ENCODE data around the gene DBNDD1.

The DBNDD1 gene

GRCh38 chr16:90004577-90004976 lies 14.7 kb downstream of the DBNDD1 start:
- TF ChIP-seq CREB1 (IDR thresholded peaks at IDR 0.05; ENCODE audit: low read depth) (no peak), YY1 (IDR thresholded peaks at IDR 0.05; ENCODE audit: low read depth) (no peak), MAX (IDR thresholded peaks at IDR 0.05) (no peak), EP300 (IDR thresholded peaks at IDR 0.05; ENCODE audit: borderline replicate concordance) (no peak), TEAD4 (IDR thresholded peaks at IDR 0.05) (no peak), ZBTB7A (IDR thresholded peaks at IDR 0.05; ENCODE audit: low read depth) (no peak), NFIC (IDR thresholded peaks at IDR 0.05) (no peak), CEBPB (IDR thresholded peaks at IDR 0.05) (no peak), USF1 (IDR thresholded peaks at IDR 0.05) (no peak), TAF1 (IDR thresholded peaks at IDR 0.05; ENCODE audit: low read depth) (no peak), TCF12 (IDR thresholded peaks at IDR 0.05; ENCODE audit: low read depth) (no peak), RAD21 (IDR thresholded peaks at IDR 0.05; ENCODE audit: low read depth) (no peak), FOXM1 (IDR thresholded peaks at IDR 0.05; ENCODE audit: borderline replicate concordance, low read depth) (no peak), EGR1 (IDR thresholded peaks at IDR 0.05) (no peak)
- TF ChIP-seq, protein P1, sequence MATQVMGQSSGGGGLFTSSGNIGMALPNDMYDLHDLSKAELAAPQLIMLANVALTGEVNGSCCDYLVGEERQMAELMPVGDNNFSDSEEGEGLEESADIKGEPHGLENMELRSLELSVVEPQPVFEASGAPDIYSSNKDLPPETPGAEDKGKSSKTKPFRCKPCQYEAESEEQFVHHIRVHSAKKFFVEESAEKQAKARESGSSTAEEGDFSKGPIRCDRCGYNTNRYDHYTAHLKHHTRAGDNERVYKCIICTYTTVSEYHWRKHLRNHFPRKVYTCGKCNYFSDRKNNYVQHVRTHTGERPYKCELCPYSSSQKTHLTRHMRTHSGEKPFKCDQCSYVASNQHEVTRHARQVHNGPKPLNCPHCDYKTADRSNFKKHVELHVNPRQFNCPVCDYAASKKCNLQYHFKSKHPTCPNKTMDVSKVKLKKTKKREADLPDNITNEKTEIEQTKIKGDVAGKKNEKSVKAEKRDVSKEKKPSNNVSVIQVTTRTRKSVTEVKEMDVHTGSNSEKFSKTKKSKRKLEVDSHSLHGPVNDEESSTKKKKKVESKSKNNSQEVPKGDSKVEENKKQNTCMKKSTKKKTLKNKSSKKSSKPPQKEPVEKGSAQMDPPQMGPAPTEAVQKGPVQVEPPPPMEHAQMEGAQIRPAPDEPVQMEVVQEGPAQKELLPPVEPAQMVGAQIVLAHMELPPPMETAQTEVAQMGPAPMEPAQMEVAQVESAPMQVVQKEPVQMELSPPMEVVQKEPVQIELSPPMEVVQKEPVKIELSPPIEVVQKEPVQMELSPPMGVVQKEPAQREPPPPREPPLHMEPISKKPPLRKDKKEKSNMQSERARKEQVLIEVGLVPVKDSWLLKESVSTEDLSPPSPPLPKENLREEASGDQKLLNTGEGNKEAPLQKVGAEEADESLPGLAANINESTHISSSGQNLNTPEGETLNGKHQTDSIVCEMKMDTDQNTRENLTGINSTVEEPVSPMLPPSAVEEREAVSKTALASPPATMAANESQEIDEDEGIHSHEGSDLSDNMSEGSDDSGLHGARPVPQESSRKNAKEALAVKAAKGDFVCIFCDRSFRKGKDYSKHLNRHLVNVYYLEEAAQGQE (IDR thresholded peaks at IDR 0.05; ENCODE audit: low read depth): no peak

DNA sequence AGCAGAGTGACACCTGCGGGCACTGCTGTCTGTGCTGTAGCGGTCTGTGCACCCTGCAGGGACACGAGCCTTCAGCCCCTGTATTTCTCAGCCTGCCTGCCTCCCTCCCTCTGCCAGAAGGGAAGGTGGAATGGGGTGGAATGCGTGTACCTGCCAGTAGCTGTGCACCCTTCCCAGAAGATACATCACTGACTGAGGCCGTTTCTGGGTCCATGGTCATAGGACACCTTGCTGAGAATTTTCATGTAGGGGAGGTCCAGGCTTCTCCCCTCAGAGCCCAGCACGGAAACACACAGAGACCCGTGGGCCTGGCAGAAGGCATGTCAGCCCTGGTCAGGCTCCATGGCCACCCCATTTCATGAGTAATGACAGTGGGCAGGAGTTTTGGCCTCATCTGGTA lies 16.5 kb downstream of the DBNDD1 start:
- TF ChIP-seq TAF1 (IDR thresholded peaks at IDR 0.05; ENCODE audit: low read depth): no peak
- TF ChIP-seq, protein P1 (IDR thresholded peaks at IDR 0.05; ENCODE audit: low read depth): no peak
- TF ChIP-seq USF1 (IDR thresholded peaks at IDR 0.05): no peak
- no peak for TF ChIP-seq EGR1 (IDR thresholded peaks at IDR 0.05)
- TF ChIP-seq TCF12 (IDR thresholded peaks at IDR 0.05; ENCODE audit: low read depth): no peak
- no peak for TF ChIP-seq ZBTB7A (IDR thresholded peaks at IDR 0.05; ENCODE audit: low read depth)
- no peak for TF ChIP-seq MAX (IDR thresholded peaks at IDR 0.05)
- no peak for TF ChIP-seq YY1 (IDR thresholded peaks at IDR 0.05; ENCODE audit: low read depth)
- no peak for TF ChIP-seq NFIC (IDR thresholded peaks at IDR 0.05)
- TF ChIP-seq CEBPB (IDR thresholded peaks at IDR 0.05): no peak
- no peak for TF ChIP-seq CREB1 (IDR thresholded peaks at IDR 0.05; ENCODE audit: low read depth)
- TF ChIP-seq FOXM1 (IDR thresholded peaks at IDR 0.05; ENCODE audit: borderline replicate concordance, low read depth): no peak
- TF ChIP-seq RAD21 (IDR thresholded peaks at IDR 0.05; ENCODE audit: low read depth): no peak
- TF ChIP-seq TEAD4 (IDR thresholded peaks at IDR 0.05): no peak
- no peak for TF ChIP-seq EP300 (IDR thresholded peaks at IDR 0.05; ENCODE audit: borderline replicate concordance)

DNA sequence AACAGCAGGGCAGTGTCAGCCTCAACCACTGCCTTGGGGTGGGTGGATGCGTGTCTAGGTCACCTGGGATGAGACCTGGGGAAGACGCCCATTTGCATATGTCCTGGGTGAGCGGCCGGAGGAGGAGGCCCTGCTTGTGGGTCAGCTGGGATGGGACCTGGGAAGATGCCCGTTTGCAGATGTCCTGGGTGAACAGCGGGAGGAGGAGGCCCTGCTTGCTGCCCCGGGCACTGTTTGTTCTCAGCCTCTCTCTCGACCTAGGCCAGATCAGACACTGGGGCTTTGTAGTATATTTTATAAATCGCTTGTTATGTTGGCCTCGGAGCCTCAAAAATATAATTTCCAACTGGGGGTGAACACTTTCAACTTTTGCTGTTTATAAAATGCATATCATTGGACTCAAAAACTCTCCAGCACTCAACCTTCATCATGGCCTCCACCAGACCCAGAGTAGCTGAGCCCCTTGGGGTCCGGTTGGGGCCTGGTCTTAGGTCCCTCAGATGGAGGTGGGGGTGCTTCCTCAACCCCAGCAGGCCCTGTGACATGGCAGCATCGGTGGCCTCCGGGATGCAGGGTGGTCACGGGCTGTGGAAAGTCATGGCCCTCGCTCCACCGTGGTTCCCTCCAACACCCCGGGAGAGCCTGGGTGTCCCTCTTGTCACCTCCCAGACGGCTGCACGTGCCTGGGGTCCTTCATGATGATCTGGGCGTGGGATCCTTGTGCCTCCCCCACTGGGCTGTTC lies 17.3 kb downstream of the DBNDD1 start:
- TF ChIP-seq TAF1 (IDR thresholded peaks at IDR 0.05; ENCODE audit: low read depth) (no peak), FOXM1 (IDR thresholded peaks at IDR 0.05; ENCODE audit: borderline replicate concordance, low read depth) (no peak), EGR1 (IDR thresholded peaks at IDR 0.05) (no peak), ZBTB7A (IDR thresholded peaks at IDR 0.05; ENCODE audit: low read depth) (no peak), MAX (IDR thresholded peaks at IDR 0.05) (no peak), CREB1 (IDR thresholded peaks at IDR 0.05; ENCODE audit: low read depth) (no peak), NFIC (IDR thresholded peaks at IDR 0.05) (no peak), YY1 (IDR thresholded peaks at IDR 0.05; ENCODE audit: low read depth) (no peak), CEBPB (IDR thresholded peaks at IDR 0.05) (no peak), EP300 (IDR thresholded peaks at IDR 0.05; ENCODE audit: borderline replicate concordance) (no peak), USF1 (IDR thresholded peaks at IDR 0.05) (no peak), RAD21 (IDR thresholded peaks at IDR 0.05; ENCODE audit: low read depth) (no peak), TCF12 (IDR thresholded peaks at IDR 0.05; ENCODE audit: low read depth) (no peak), TEAD4 (IDR thresholded peaks at IDR 0.05) (no peak)
- TF ChIP-seq, protein P1 (IDR thresholded peaks at IDR 0.05; ENCODE audit: low read depth): no peak

Measured in Ishikawa (cell line).